ENCODE measurements around the gene PIGR.

Gene PIGR, protein sequence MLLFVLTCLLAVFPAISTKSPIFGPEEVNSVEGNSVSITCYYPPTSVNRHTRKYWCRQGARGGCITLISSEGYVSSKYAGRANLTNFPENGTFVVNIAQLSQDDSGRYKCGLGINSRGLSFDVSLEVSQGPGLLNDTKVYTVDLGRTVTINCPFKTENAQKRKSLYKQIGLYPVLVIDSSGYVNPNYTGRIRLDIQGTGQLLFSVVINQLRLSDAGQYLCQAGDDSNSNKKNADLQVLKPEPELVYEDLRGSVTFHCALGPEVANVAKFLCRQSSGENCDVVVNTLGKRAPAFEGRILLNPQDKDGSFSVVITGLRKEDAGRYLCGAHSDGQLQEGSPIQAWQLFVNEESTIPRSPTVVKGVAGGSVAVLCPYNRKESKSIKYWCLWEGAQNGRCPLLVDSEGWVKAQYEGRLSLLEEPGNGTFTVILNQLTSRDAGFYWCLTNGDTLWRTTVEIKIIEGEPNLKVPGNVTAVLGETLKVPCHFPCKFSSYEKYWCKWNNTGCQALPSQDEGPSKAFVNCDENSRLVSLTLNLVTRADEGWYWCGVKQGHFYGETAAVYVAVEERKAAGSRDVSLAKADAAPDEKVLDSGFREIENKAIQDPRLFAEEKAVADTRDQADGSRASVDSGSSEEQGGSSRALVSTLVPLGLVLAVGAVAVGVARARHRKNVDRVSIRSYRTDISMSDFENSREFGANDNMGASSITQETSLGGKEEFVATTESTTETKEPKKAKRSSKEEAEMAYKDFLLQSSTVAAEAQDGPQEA

GRCh38 chr1:206946261-206946660, at the start of gene PIGR:
PIGR (minus strand) TSS chr1:206946466; CDS start chr1:206940531, 5,935 bp downstream.
- no peak within 1 kb of the TSS for H3K4me3 ChIP-seq (ENCODE audit: low read length)
- TF ChIP-seq CTCF (conservative IDR thresholded peaks at IDR 0.05; ENCODE audit: low read depth, low read length), result no peak
- no peak for DNase-seq (ENCODE audit: low read depth)

DNA sequence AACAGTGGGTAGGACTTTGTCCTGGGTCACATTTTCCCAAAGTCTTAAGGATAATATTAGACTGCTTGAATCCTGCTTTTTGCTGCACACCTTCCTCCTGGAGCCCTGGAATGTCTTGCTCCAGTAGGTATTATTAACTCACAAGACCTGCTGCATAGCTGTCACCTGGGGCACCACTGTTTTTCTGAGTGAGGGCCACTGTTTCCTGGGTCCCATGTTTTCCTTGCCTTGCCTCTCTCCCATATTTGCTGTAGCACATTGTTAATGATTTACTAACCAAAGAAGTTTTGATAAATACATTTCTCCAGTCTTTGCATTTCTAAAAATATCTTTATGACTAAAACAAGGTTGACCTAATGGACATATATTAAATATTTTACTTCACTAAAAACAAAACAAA, 46.5 kb upstream of the PIGR start:
- no peak for DNase-seq (ENCODE audit: low read depth)
- no peak for TF ChIP-seq CTCF (conservative IDR thresholded peaks at IDR 0.05; ENCODE audit: low read depth, low read length)
- no peak overlapping the region for H3K4me3 ChIP-seq (ENCODE audit: low read length)

DNA sequence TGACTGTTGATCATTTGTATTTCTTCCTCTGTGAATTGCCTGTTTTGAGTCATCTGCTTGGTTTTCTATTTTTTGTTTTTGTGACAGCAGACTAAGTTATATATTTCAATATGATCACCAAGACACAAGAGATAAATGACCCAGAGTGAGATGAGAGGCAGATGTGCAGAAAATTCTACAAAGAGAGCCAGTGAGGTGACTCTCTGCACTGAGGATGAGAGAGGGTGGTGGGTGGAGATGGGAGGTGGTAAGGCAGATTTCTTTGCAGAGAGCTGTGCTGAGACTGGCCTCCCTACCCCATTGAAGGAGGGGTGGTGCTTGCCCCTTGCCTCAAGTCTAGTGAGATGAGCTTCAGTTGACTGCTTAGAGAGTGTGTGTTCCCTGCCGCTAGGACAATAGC, 41.6 kb upstream of the PIGR start:
- TF ChIP-seq CTCF (conservative IDR thresholded peaks at IDR 0.05; ENCODE audit: low read depth, low read length), result no peak
- no peak overlapping the region for H3K4me3 ChIP-seq (ENCODE audit: low read length)
- DNase-seq (ENCODE audit: low read depth), result no peak

- no peak overlapping the region for H3K4me3 ChIP-seq (ENCODE audit: low read length)
- no peak for TF ChIP-seq CTCF (conservative IDR thresholded peaks at IDR 0.05; ENCODE audit: low read depth, low read length)
- DNase-seq (ENCODE audit: low read depth), result no peak
Measured at GRCh38 chr1:206986885-206987284, 40.6 kb upstream of the PIGR start.

DNA sequence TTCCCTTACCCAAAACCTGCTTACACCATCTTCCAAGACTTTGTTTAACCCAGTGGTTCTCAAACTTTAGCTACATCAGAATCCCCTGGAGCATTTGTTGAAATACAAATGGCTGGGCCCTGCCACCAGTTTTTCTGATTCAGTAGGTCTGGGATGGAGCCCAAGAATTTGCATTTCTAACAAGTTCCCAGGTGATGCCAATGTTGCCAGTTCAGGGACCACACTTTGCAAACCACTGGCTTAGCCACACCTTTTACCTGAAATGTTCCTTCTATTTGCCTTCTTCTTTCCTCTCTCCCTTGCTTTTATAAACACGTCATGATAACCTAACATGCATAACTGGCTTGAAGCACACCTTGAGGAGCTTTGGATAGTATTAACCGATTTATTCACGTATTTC, 40.1 kb upstream of the PIGR start:
- no peak for DNase-seq (ENCODE audit: low read depth)
- TF ChIP-seq CTCF (conservative IDR thresholded peaks at IDR 0.05; ENCODE audit: low read depth, low read length), result no peak
- no peak overlapping the region for H3K4me3 ChIP-seq (ENCODE audit: low read length)

- no peak overlapping the region for H3K4me3 ChIP-seq (ENCODE audit: low read length)
- TF ChIP-seq CTCF (conservative IDR thresholded peaks at IDR 0.05; ENCODE audit: low read depth, low read length), result no peak
- no peak for DNase-seq (ENCODE audit: low read depth)
Measured at GRCh38 chr1:206985162-206985749, 39.0 kb upstream of the PIGR start.
